ENCODE results near the gene PUS1. TPM values are rescaled to one million over a fixed set of nuclear protein-coding genes. Genes with fewer than 3 reads are reported as not detected.

Gene PUS1
- total RNA-seq, 5 donors from 2014 or later (not counting 1 experiment from before 2014, with no cell fraction given): 27.8 to 71.4 (median 66.5) TPM

DNA sequence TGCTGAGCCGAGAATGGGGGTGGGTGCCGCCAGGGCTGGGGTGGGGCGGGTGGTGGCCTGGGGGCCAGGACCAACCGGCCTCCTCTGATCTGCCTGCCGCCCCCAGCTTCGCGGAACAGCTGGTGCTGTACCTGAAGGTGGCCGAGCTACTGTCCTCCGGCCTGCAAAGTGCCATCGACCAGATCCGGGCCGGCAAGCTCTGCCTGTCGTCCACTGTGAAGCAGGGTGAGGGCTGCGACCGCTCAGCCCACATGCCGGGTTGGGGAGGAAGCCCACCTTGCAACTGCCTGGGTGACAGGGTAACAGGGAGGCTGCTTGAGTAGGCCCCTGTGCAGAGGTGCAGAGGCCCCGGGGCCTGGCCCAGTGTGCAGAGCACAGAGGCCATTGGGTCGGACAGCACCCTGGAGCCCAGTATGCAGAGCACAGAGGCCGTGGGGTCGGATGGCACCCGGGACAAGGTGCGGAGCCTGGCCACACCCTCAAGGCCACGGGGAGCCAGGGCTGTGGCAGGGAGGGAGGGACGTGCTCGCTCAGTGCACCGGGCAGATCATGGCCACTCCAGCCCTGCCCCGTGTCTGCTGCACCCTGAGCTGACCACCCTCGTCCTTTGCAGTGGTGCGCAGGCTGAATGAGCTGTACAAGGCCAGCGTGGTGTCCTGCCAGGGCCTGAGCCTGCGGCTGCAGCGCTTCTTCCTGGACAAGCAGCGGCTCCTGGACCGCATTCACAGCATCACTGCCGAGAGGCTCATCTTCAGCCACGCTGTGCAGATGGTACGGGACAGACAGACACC is 9.5 kb upstream of the PUS1 start:
- no peaks in the 10 kb centered on the region for H3K9me3 ChIP-seq
- H3K36me3 ChIP-seq (ENCODE audit: control insufficient read depth in 2 of 2, extremely low read depth in 1 of 2, insufficient read depth in 1 of 2, low read length in 1 of 2): peaks cover 21 to 30% of the 10 kb centered on the region in 2 donors
- WGBS (ENCODE audit: insufficient coverage): 94% methylated on average over 32 of the region's 37 CpGs
- no peaks in the 10 kb centered on the region for H3K9me3 Mint-ChIP-seq
- ChIA-PET CTCF (no interaction called here), POLR2A (no interaction called here)
- ATAC-seq (replicated peaks in 1 of 4) (peak in 1 of 4 experiments; percentile 5), DNase-seq (no peak)
- H3K27me3 ChIP-seq (replicated peaks in 1 of 2; ENCODE audit: control insufficient read depth in 2 of 2, extremely low read depth in 1 of 2, insufficient read depth in 2 of 2, low read length in 1 of 2): no peaks in the 10 kb centered on the region
- H3K27ac ChIP-seq (ENCODE audit: low read length): no peak overlapping the region
- peaks cover 11% of the 10 kb centered on the region for H3K36me3 Mint-ChIP-seq
- H3K27ac Mint-ChIP-seq: no peak overlapping the region
- peaks cover 0 to 4% (median 2%) of the 10 kb centered on the region in 3 donors for H3K4me1 Mint-ChIP-seq
- H3K4me1 ChIP-seq (ENCODE audit: control insufficient read depth in 1 of 2, extremely low read depth in 1 of 2, insufficient read depth in 2 of 2, low read length in 2 of 2): peaks cover 0 to 16% of the 10 kb centered on the region in 2 experiments
- H3K4me3 ChIP-seq (ENCODE audit: control insufficient read depth in 1 of 2, extremely low read depth in 1 of 2, low read length in 1 of 2): no peak overlapping the region
- H3K27me3 Mint-ChIP-seq: no peaks in the 10 kb centered on the region
- H3K4me3 Mint-ChIP-seq: no peak overlapping the region

DNA sequence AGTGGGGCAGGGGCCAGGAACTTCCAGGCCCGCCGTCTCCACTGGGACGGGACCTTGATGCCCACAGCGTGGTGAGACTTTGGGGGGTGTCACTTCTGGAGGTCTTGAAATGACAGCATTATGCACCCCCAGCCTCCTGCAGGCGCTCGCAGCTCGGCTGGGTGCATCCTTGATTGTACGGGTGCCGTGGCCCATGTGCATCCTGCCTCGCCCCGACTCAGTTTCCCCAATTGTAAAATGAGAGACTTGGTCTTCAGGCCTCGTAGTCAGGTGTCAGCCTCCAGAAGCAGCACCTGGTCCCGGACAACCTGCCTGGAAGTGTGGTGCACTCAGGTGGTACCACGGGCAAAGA is 8.9 kb upstream of the PUS1 start:
- H3K9me3 Mint-ChIP-seq: no peaks in the 10 kb centered on the region
- no peak for ATAC-seq (replicated peaks in 1 of 4)
- Histone ChIP-seq H3K4me3 (ENCODE audit: control insufficient read depth in 1 of 2, extremely low read depth in 1 of 2, low read length in 1 of 2) (no peak overlapping the region), H3K36me3 (ENCODE audit: control insufficient read depth in 2 of 2, extremely low read depth in 1 of 2, insufficient read depth in 1 of 2, low read length in 1 of 2) (peaks cover 21 to 24% of the 10 kb centered on the region in 2 donors), H3K4me1 (ENCODE audit: control insufficient read depth in 1 of 2, extremely low read depth in 1 of 2, insufficient read depth in 2 of 2, low read length in 2 of 2) (peaks cover 0 to 21% of the 10 kb centered on the region in 2 experiments), H3K9me3 (no peaks in the 10 kb centered on the region), H3K27me3 (replicated peaks in 1 of 2; ENCODE audit: control insufficient read depth in 2 of 2, extremely low read depth in 1 of 2, insufficient read depth in 2 of 2, low read length in 1 of 2) (no peaks in the 10 kb centered on the region), H3K27ac (ENCODE audit: low read length) (no peak overlapping the region)
- WGBS (ENCODE audit: insufficient coverage): 94% methylated on average over 10 of the region's 14 CpGs
- H3K27ac Mint-ChIP-seq: no peak overlapping the region
- H3K36me3 Mint-ChIP-seq: peaks cover 9% of the 10 kb centered on the region
- H3K27me3 Mint-ChIP-seq: no peaks in the 10 kb centered on the region
- POLR2A ChIA-PET: no interaction called here
- CTCF ChIA-PET: no interaction called here
- no peak overlapping the region for H3K4me3 Mint-ChIP-seq
- DNase-seq: no peak
- H3K4me1 Mint-ChIP-seq: peaks cover 0 to 9% (median 6%) of the 10 kb centered on the region in 3 donors

DNA sequence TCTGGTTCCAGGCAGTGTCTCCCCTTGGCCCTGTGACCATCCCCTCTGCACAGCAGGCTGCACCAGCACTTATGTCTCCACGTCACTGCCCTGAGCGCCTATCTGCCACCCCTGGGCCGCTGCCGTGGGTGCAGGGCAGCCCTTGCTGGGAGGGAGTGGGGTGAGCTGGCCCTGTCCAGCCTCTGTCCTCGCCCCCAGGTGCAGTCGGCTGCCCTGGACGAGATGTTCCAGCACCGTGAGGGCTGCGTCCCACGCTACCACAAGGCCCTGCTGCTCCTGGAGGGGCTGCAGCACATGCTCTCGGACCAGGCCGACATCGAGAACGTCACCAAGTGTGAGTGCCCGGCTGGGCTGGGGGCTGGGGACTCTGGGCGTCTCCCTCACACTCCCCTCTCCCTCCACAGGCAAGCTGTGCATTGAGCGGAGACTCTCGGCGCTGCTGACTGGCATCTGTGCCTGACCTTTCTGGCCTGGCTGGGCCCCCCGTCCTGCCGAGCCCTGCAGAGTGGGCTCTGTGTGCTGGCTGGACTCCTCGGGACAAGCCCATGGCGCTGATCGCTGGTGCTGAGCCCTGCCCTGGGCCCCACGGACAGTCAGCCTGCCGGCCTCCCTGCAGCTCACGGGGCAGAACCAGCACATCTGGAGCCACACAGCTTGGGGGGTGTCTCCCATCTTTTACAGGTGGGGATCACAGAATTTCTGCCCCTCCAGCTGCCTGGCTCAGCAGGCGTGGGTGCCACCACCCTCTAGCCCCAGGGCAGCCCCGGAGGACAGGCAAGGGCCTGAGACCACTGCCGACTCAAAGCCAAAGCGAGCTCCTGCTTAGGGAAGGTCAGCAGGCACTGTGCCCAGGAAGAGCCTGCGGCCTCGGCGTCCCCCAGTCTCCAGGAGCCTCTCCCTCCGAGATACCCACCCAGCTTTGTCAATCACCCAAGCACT is 7.9 kb upstream of the PUS1 start:
- over 99% methylated on average over 32 of the region's 35 CpGs for WGBS (ENCODE audit: insufficient coverage)
- H3K9me3 Mint-ChIP-seq: no peaks in the 10 kb centered on the region
- H3K4me1 Mint-ChIP-seq: peaks cover 0 to 9% (median 6%) of the 10 kb centered on the region in 3 donors
- H3K36me3 Mint-ChIP-seq: peaks cover 9% of the 10 kb centered on the region
- no peak overlapping the region for H3K27ac Mint-ChIP-seq
- no peaks in the 10 kb centered on the region for H3K27me3 ChIP-seq (replicated peaks in 1 of 2; ENCODE audit: control insufficient read depth in 2 of 2, extremely low read depth in 1 of 2, insufficient read depth in 2 of 2, low read length in 1 of 2)
- no peak for ATAC-seq (replicated peaks in 1 of 4)
- H3K4me1 ChIP-seq (ENCODE audit: control insufficient read depth in 1 of 2, extremely low read depth in 1 of 2, insufficient read depth in 2 of 2, low read length in 2 of 2): peaks cover 0 to 21% of the 10 kb centered on the region in 2 experiments
- peaks cover 11 to 14% of the 10 kb centered on the region in 2 donors for H3K36me3 ChIP-seq (ENCODE audit: control insufficient read depth in 2 of 2, extremely low read depth in 1 of 2, insufficient read depth in 1 of 2, low read length in 1 of 2)
- POLR2A ChIA-PET: no interaction called here
- no peak overlapping the region for H3K27ac ChIP-seq (ENCODE audit: low read length)
- no peak overlapping the region for H3K4me3 Mint-ChIP-seq
- H3K4me3 ChIP-seq (ENCODE audit: control insufficient read depth in 1 of 2, extremely low read depth in 1 of 2, low read length in 1 of 2): no peak overlapping the region
- H3K9me3 ChIP-seq: no peaks in the 10 kb centered on the region
- CTCF ChIA-PET: no interaction called here
- DNase-seq: no peak
- H3K27me3 Mint-ChIP-seq: no peaks in the 10 kb centered on the region

DNA sequence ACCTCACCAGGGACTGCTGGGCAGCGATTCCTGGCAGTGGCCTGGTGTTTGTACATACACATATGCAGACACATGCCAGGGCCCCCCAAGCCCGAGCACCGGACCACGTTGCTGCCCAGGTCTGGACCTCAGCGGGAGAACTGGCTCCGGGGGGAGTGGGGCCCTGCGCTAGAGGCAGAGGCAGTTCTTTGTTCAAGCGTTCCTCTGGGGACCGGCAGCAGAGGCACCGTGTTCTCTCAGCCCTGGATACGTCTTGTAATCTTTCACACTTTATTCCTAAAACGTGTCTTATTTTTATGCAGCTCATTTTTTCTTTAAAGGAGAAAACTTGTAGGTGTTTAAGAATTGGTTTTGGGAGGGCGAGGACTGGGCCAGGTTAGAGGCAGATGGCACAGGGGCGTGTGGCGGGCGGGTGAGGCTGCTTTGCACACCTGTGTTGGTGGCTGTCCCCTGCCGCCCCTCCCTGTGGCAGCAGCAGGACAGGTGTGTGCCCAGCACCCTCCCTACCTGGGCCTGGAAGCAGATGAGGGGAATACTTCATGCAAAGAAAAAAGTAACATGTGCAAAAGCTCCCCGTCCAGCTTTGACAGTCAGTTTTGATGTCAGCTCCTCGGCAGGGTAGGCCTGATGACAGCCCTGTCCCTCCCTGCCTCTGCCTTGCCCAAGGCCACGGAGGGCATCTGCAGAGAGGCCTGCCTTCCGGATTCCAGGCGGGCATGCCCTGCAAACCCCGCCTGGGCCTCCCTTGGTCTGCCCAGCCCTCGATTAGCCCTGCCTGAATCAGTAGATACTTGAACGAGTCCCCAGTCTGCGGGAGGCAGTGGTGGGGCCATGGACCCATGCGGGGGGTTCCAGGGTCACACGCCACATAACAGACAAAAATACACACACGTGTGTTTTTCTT is 7.0 kb upstream of the PUS1 start:
- DNase-seq (no peak), ATAC-seq (replicated peaks in 1 of 4) (no peak)
- WGBS (ENCODE audit: insufficient coverage): 95% methylated on average over 16 of the region's 29 CpGs
- POLR2A ChIA-PET: no interaction called here
- Histone ChIP-seq H3K36me3 (ENCODE audit: control insufficient read depth in 2 of 2, extremely low read depth in 1 of 2, insufficient read depth in 1 of 2, low read length in 1 of 2) (peaks cover 6 to 10% of the 10 kb centered on the region in 2 donors), H3K9me3 (no peaks in the 10 kb centered on the region), H3K27me3 (replicated peaks in 1 of 2; ENCODE audit: control insufficient read depth in 2 of 2, extremely low read depth in 1 of 2, insufficient read depth in 2 of 2, low read length in 1 of 2) (no peaks in the 10 kb centered on the region), H3K27ac (ENCODE audit: low read length) (no peak overlapping the region), H3K4me3 (ENCODE audit: control insufficient read depth in 1 of 2, extremely low read depth in 1 of 2, low read length in 1 of 2) (no peak overlapping the region), H3K4me1 (ENCODE audit: control insufficient read depth in 1 of 2, extremely low read depth in 1 of 2, insufficient read depth in 2 of 2, low read length in 2 of 2) (peaks cover 0 to 21% of the 10 kb centered on the region in 2 experiments)
- CTCF ChIA-PET: no interaction called here
- H3K9me3 Mint-ChIP-seq: no peaks in the 10 kb centered on the region
- no peak overlapping the region for H3K4me3 Mint-ChIP-seq
- peaks cover 9% of the 10 kb centered on the region for H3K36me3 Mint-ChIP-seq
- H3K4me1 Mint-ChIP-seq: peaks cover 0 to 9% (median 6%) of the 10 kb centered on the region in 3 donors
- no peaks in the 10 kb centered on the region for H3K27me3 Mint-ChIP-seq
- H3K27ac Mint-ChIP-seq: no peak overlapping the region

DNA sequence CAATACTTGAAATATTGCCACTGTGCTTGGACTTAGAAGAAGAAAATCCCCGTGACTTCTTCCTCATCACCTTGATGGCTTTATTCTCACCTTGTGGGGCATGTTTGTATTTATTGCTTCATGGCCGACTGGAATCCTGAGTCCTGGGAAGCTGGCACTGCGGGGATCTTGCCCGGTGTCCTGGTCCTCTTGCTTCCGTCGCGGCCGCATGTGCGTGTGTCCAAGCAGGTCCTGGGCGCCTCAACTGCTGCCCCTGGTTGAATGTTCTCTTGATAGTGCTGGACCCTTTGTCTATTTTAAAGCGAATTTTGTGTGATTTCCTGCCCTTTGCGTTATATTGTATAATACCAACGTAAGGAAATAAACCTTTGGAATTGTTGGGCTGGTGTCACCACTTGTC is 6.3 kb upstream of the PUS1 start:
- Mint-ChIP-seq H3K4me1 (peaks cover 0 to 10% (median 6%) of the 10 kb centered on the region in 3 donors), H3K4me3 (no peak overlapping the region), H3K27ac (no peak overlapping the region), H3K27me3 (no peaks in the 10 kb centered on the region), H3K36me3 (peaks cover 9% of the 10 kb centered on the region), H3K9me3 (no peaks in the 10 kb centered on the region)
- ATAC-seq (replicated peaks in 1 of 4) (no peak), DNase-seq (no peak)
- ChIA-PET CTCF (no interaction called here), POLR2A (no interaction called here)
- H3K36me3 ChIP-seq (ENCODE audit: control insufficient read depth in 2 of 2, extremely low read depth in 1 of 2, insufficient read depth in 1 of 2, low read length in 1 of 2): peaks cover 6% of the 10 kb centered on the region in 2 donors
- H3K4me3 ChIP-seq (ENCODE audit: control insufficient read depth in 1 of 2, extremely low read depth in 1 of 2, low read length in 1 of 2): no peak overlapping the region
- H3K9me3 ChIP-seq: no peaks in the 10 kb centered on the region
- peaks cover 0 to 16% of the 10 kb centered on the region in 2 experiments for H3K4me1 ChIP-seq (ENCODE audit: control insufficient read depth in 1 of 2, extremely low read depth in 1 of 2, insufficient read depth in 2 of 2, low read length in 2 of 2)
- 95% methylated on average over 12 of the region's 13 CpGs for WGBS (ENCODE audit: insufficient coverage)
- no peak overlapping the region for H3K27ac ChIP-seq (ENCODE audit: low read length)
- no peaks in the 10 kb centered on the region for H3K27me3 ChIP-seq (replicated peaks in 1 of 2; ENCODE audit: control insufficient read depth in 2 of 2, extremely low read depth in 1 of 2, insufficient read depth in 2 of 2, low read length in 1 of 2)

DNA sequence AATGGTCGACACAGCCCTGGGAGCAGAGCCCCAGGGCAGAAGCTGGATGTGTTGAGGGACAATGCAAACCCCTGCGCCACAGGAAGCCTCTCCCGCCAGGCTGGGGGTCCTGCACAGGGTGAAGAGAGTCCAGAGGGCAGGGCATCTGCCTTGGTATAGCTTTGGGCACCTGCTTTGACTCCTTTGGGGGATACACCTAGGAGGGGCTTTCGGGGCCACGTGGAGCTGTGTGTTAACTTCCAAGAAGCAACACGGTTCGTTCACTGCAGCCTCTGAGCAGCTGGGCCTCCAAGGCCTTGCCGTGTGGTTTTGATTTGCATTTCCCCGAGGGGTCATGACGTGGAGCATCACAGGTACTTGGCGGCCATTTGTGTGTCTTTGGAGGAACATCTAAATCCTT is 5.8 kb upstream of the PUS1 start:
- Histone ChIP-seq H3K27ac (ENCODE audit: low read length) (no peak overlapping the region), H3K4me1 (ENCODE audit: control insufficient read depth in 1 of 2, extremely low read depth in 1 of 2, insufficient read depth in 2 of 2, low read length in 2 of 2) (peaks cover 0 to 16% of the 10 kb centered on the region in 2 experiments), H3K9me3 (no peaks in the 10 kb centered on the region), H3K4me3 (ENCODE audit: control insufficient read depth in 1 of 2, extremely low read depth in 1 of 2, low read length in 1 of 2) (no peak overlapping the region), H3K36me3 (ENCODE audit: control insufficient read depth in 2 of 2, extremely low read depth in 1 of 2, insufficient read depth in 1 of 2, low read length in 1 of 2) (peaks cover 6% of the 10 kb centered on the region in 2 donors), H3K27me3 (replicated peaks in 1 of 2; ENCODE audit: control insufficient read depth in 2 of 2, extremely low read depth in 1 of 2, insufficient read depth in 2 of 2, low read length in 1 of 2) (no peaks in the 10 kb centered on the region)
- no peak overlapping the region for H3K4me3 Mint-ChIP-seq
- H3K4me1 Mint-ChIP-seq: peaks cover 0 to 14% (median 9%) of the 10 kb centered on the region in 3 donors
- H3K27ac Mint-ChIP-seq: no peak overlapping the region
- WGBS (ENCODE audit: insufficient coverage): 77% methylated on average over 7 of the region's 11 CpGs
- DNase-seq (peak in 1 of 35 experiments; percentile 18), ATAC-seq (replicated peaks in 1 of 4) (no peak)
- no peaks in the 10 kb centered on the region for H3K9me3 Mint-ChIP-seq
- H3K36me3 Mint-ChIP-seq: peaks cover 9% of the 10 kb centered on the region
- ChIA-PET POLR2A (no interaction called here), CTCF (no interaction called here)
- H3K27me3 Mint-ChIP-seq: no peaks in the 10 kb centered on the region
